Measurements from ENCODE around the gene XPR1. TPM values are rescaled to one million over a fixed set of nuclear protein-coding genes. Genes with fewer than 3 reads are reported as not detected.

XPR1 gene
- total and polyA plus RNA-seq, 2 of the 8 experiments (the other 6 are each of a cell fraction or from before 2014, with no cell fraction given) = 28.6 to 43.9 TPM

- CTCF ChIA-PET (ENCODE audit: partially characterized antibody) = interaction anchor here (0.7 to 2.3 kb wide), 6 partner anchors 9 to 234 kb away, joined by 3 to 9 read pairs (median 6); no protein-coding TSS in a partner anchor
- TF ChIP-seq PHF8 (conservative IDR thresholded peaks at IDR 0.05; ENCODE audit: low read depth, low read length) (no peak), ASH2L (IDR thresholded peaks at IDR 0.05; ENCODE audit: low read length) (no peak), E2F6 (IDR thresholded peaks at IDR 0.05) (no peak), CEBPB (IDR thresholded peaks at IDR 0.05; ENCODE audit: low read depth, low read length) (no peak), KDM4A (IDR thresholded peaks at IDR 0.05; ENCODE audit: low read depth, low read length, severe bottlenecking) (no peak), SUZ12 (IDR thresholded peaks at IDR 0.05; ENCODE audit: low read length) (no peak), CBX5 (IDR thresholded peaks at IDR 0.05; ENCODE audit: low read depth, low read length) (no peak), POLR2A (IDR thresholded peaks at IDR 0.05; ENCODE audit: control extremely low read depth in 1 of 2, low read depth in 2 of 2, low read length in 2 of 2) (no peak), TAF1 (IDR thresholded peaks at IDR 0.05; ENCODE audit: low read depth, low read length) (no peak), SRF (IDR thresholded peaks at IDR 0.05; ENCODE audit: low read depth, low read length) (no peak), CTCF (IDR thresholded peaks at IDR 0.05; ENCODE audit: control extremely low read depth in 1 of 3, insufficient read depth in 1 of 3, low read depth in 1 of 3, low read length in 3 of 3) (no peak)
Observed at GRCh38 chr1:180931529-180931928, 299.7 kb downstream of the XPR1 start.

More at GRCh38 chr1:180931529-180931928, 299.7 kb downstream of the XPR1 start:
- Histone ChIP-seq H2BK12ac (ENCODE audit: low read depth, low read length) (no peak overlapping the region), H4K5ac (ENCODE audit: insufficient read length, low read depth, low read length) (no peak overlapping the region), H2BK20ac (ENCODE audit: low read length) (no peak overlapping the region), H3K4me1 (replicated peaks in 1 of 4; ENCODE audit: control insufficient read depth in 3 of 4, insufficient read depth in 4 of 4, low read length in 3 of 4) (peaks cover 0 to 18% (median 10%) of the 10 kb centered on the region in 4 experiments; a peak in 3 of 7 replicates), H4K20me1 (replicated peaks in 1 of 2; ENCODE audit: control insufficient read depth in 1 of 2, insufficient read depth in 2 of 2, low read length in 2 of 2) (peaks cover 0 to 4% of the 10 kb centered on the region in 2 experiments), H3K4me3 (ENCODE audit: extremely low read depth in 1 of 4, insufficient read depth in 2 of 4, low read depth in 3 of 4, low read length in 4 of 4) (no peak overlapping the region), H2BK5ac (ENCODE audit: low read depth, low read length) (no peak overlapping the region), H3K9me3 (ENCODE audit: insufficient read depth in 2 of 2, low read depth in 1 of 2, low read length in 1 of 2) (no peaks in the 10 kb centered on the region), H2BK120ac (replicated peaks; ENCODE audit: low read depth, low read length) (no peak overlapping the region), H3K27ac (ENCODE audit: low read depth, low read length) (no peak overlapping the region), H2BK15ac (ENCODE audit: low read length) (no peak overlapping the region), H2AK5ac (ENCODE audit: low read depth, low read length) (no peak overlapping the region), H3K79me2 (ENCODE audit: control insufficient read depth in 1 of 2, insufficient read depth in 2 of 2, low read length in 2 of 2) (no peaks in the 10 kb centered on the region), H3K14ac (ENCODE audit: insufficient read length) (no peak overlapping the region), H3K79me1 (ENCODE audit: low read depth, low read length) (no peaks in the 10 kb centered on the region), H3K4me2 (ENCODE audit: insufficient read depth in 1 of 2, low read depth in 2 of 2, low read length in 2 of 2) (no peak overlapping the region), H4K8ac (ENCODE audit: extremely low read depth, insufficient read depth, low read length) (no peak overlapping the region), H2AFZ (ENCODE audit: low read length) (no peak overlapping the region), H3K27me3 (replicated peaks in 1 of 4; ENCODE audit: control insufficient read depth in 3 of 4, extremely low read depth in 1 of 4, insufficient read depth in 3 of 4, low read length in 3 of 4) (no peaks in the 10 kb centered on the region), H3K56ac (replicated peaks; ENCODE audit: insufficient read length, low read depth, low read length) (no peak overlapping the region), H3K4ac (replicated peaks; ENCODE audit: insufficient read length, low read depth, low read length) (no peak overlapping the region), H4K91ac (replicated peaks; ENCODE audit: insufficient read length, low read length) (no peak overlapping the region), H3K36me3 (ENCODE audit: control insufficient read depth in 2 of 4, insufficient read depth in 4 of 4, low read length in 3 of 4) (peaks cover 0 to 3% (median under 1%) of the 10 kb centered on the region in 4 experiments; a peak in 1 of 8 replicates), H3K23me2 (ENCODE audit: low read depth, low read length) (no peaks in the 10 kb centered on the region), H3K23ac (ENCODE audit: insufficient read length) (no peak overlapping the region), H3K9ac (replicated peaks in 1 of 4; ENCODE audit: extremely low read depth in 1 of 4, low read depth in 3 of 4, low read length in 3 of 4) (no peak overlapping the region), H3K18ac (ENCODE audit: extremely low read depth, low read length) (no peak overlapping the region)
- POLR2A ChIA-PET (ENCODE audit: partially characterized antibody) = interaction anchor here (1.3 kb wide), 1 partner anchor 8 kb away, joined by 4 read pairs; no protein-coding TSS in a partner anchor
- FAIRE-seq = no peak
- 87% methylated on average over 4 of the region's 4 CpGs; no CpG with 5 or more reads in 1 of the 2 experiments for WGBS, 2 experiments (ENCODE audit: extremely low coverage in 1 of 2, insufficient coverage in 1 of 2, insufficient read length in 1 of 2, insufficient replicate concordance in 2 of 2, low coverage in 1 of 2, low lambda C conversion rate in 2 of 2, missing lambda C conversion rate in 1 of 2)
- no peak for DNase-seq (ENCODE audit: low read depth in 1 of 2, low spot score in 2 of 2)

All from H1 (cell line).